HG02852 (cell line): Measurements from ENCODE around the gene SHROOM3.
"Not testable (repeated sequence)": the region's sequence is repeated elsewhere in the genome, so short reads cannot be mapped to it uniquely, and the experiment has no call there.

Experiments
- ATAC-seq: cut with Tn5 transposase; IDR thresholded peaks from one replicate; pipeline ENCODE4 v1.9.1; 2021; ENCODE audit warnings: mild to moderate bottlenecking, moderate library complexity; ENCODE audit not compliant: unreplicated experiment

Gene SHROOM3

GRCh38 chr4:76443376-76443775 lies 8.3 kb downstream of the SHROOM3 start:
- no peak for ATAC-seq

DNA sequence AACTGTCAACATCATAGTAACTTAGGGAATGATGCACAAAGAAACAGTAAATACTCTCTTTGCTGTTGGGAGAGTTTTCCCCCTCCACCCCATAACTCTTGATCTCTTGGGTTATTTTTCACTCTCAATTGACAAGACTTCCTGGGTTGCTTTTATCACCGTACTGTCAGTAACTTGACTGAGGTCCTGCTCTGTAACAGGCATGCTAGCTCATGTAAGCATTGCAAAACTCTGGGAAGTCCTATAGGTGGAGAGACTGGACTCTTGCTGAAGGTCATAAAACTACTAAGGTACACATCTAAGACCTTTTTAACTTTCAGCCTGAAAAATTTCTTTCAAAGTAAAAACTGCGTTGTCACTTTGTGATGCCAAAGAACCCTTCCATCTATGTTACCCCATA lies 10.9 kb downstream of the SHROOM3 start:
- ATAC-seq: no peak

- ATAC-seq: no peak
These were observed 12.4 kb downstream of the SHROOM3 start for GRCh38 chr4:76447393-76447851.

GRCh38 chr4:76448211-76448610 lies 13.2 kb downstream of the SHROOM3 start:
- no peak for ATAC-seq

DNA sequence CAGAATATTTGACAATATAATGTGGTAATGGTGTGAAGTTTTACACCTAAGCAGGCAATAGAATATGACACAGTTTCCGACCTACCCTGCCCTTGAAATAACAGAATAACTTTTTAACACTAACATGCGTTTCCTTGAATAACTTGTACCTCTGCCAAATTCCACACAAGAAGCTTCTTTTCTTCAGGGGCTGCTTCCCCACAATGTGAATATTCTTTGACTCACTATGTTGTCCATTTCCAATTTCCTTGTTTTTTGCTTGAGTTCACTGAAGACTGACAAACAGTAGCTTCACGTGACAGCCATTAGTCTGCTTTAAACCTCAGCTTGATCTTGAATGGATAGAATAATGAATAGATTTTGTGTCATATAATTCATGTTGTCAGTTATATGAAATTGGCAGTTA lies 14.3 kb downstream of the SHROOM3 start:
- ATAC-seq: no peak

- no peak for ATAC-seq
These were observed 14.8 kb downstream of the SHROOM3 start for GRCh38 chr4:76449833-76450232.

DNA sequence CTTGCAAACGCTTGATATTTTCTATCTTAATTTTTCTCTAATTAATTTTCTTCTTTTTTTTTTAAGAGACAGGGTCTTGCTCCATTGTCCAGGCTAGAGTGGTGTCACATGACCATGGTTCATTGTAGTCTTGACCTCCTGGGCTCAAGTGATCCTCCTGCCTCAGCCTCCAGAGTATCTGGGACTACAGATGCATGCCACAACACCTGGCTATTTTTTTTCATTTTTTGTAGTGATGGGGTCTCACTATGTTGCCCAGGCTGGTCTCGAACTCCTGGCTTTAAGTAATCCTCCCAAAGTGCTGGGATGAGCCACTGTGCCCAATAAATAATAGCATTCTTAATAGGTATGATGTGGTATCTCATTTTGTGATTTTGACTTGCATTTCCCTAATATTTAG lies 18.2 kb downstream of the SHROOM3 start:
- no peak for ATAC-seq

DNA sequence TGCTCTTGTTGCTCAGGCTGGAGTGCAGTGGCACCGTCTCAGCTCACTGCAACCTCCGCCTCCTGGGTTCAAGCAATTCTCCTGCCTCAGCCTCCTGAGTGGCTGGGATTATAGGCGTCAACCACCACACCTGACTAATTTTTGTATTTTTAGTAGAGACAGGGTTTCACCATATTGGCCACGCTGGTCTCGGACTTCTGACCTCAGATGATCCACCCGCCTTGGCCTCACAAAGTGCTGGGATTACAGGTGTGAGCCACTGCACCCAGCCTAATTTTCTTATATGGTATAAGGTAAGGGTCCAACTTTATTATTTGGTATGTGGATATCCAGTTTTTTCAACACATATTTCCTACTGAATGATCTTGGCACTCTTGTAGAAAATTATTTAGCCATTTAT lies 19.0 kb downstream of the SHROOM3 start:
- not testable (repeated sequence) for ATAC-seq

GRCh38 chr4:76457885-76458284 lies 22.9 kb downstream of the SHROOM3 start:
- ATAC-seq: no peak

GRCh38 chr4:76458297-76458696 lies 23.3 kb downstream of the SHROOM3 start:
- ATAC-seq: no peak

DNA sequence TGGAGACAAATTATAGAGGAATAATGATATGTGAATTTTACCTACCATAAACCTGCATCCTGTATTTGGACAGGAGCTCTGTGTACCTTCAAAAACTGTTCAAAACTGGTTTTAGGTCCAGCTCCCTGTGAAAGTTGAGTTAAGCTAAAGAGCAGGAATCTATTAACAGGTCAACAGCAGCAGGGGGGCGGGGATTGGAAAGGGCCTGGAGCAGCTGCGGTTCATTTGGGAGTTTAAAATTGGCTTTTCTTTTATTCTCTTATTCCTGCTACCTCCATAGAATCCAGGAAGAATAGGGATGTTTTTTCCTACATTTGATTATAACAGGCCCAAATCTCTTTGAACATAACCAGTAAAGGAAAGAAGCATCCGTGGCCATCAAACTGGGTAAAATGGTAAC lies 23.8 kb downstream of the SHROOM3 start:
- ATAC-seq: no peak

- ATAC-seq: no peak
These were observed 24.3 kb downstream of the SHROOM3 start for GRCh38 chr4:76459291-76459723.

DNA sequence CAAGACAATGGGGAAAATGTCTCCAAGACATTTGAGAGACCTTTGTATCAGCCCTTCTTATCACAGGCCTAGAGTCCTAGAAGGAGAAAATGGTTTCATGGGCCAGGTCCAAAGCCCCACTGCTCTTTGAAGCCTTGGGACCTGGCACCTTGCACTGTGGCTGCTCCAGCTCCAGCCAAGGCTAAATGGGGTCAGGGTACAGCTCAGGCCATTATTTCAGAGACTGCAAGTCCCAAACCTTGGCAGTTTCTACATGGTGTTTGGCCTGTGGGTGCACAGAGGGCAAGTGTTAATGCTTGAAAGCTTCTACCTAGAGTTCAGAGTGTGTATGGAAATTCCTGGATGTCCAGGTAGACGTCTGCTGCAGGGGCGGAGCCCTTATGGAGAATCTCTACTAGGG lies 28.5 kb downstream of the SHROOM3 start:
- no peak for ATAC-seq

- no peak for ATAC-seq
These were observed 35.0 kb downstream of the SHROOM3 start for GRCh38 chr4:76470064-76470463.

GRCh38 chr4:76470532-76470931 lies 35.5 kb downstream of the SHROOM3 start:
- ATAC-seq: no peak

GRCh38 chr4:76476571-76476970 lies 41.5 kb downstream of the SHROOM3 start:
- no peak for ATAC-seq

- no peak for ATAC-seq
These were observed 49.6 kb downstream of the SHROOM3 start for GRCh38 chr4:76484654-76485053.

GRCh38 chr4:76485450-76485849 lies 50.4 kb downstream of the SHROOM3 start:
- ATAC-seq: no peak

DNA sequence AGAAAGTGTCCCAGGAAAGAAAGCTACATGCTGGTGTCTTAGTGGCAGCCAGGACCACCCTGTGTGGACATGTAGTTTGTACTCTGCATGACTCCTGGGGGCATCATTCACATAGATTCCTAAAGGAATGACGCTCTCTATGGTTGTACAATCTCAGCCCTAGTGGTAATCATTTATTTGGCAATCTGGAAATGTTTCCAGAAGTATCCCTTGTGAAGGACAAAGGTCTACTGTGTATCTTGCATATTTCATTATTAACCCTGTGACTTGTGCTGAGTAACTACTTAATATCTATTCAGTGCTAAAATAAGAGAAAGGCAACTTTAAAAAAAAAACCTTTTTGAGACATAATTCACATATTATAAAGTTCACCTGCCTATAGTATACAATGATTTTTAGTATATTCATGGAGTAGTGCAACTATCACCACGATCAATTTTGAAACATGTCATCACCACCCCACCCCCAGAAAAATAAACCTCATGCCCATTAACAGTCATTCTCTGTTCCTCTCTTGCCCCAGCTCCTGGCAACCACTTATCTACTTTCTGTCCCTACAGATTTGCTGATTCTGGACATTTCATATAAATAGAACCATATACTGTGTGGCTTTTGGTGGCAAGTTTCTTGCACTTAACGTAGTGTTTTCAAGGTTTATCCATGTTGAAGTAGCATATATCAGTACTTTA lies 51.7 kb downstream of the SHROOM3 start:
- ATAC-seq: no peak

GRCh38 chr4:76487621-76488020 lies 52.6 kb downstream of the SHROOM3 start:
- ATAC-seq: no peak

- ATAC-seq: no peak
These were observed 53.4 kb downstream of the SHROOM3 start for GRCh38 chr4:76488455-76488854.

- no peak for ATAC-seq
These were observed 54.1 kb downstream of the SHROOM3 start for GRCh38 chr4:76488888-76489685.
